K562 (cell line): ENCODE results near the gene NR3C2. TPM values are rescaled to one million over a fixed set of nuclear protein-coding genes. Genes with fewer than 3 reads are reported as not detected.

Experiments
- ATAC-seq: fragments of 200-7000 bp; cut with Tn5 transposase; 3 replicates; pipeline ENCODE4 v1.9.1; 2020; ENCODE audit warnings: moderate library complexity
- BruUV-seq: library from RNA; stranded (reverse); fragments of 400-500 nt; replicated peaks from 2 replicates; lab custom pipeline; 2021; lab: Mats Ljungman, UMichigan
- CTCF ChIA-PET: fragments of 300-600 bp; formaldehyde crosslinking; extraction: SDS; loops from one replicate; lab custom pipeline; 2021; ENCODE audit warnings: low intra/inter-chr PET ratio; lab: Yijun Ruan, JAX
- POLR2A ChIA-PET: fragments of 300-600, 350-650 bp; sonication (Branson Sonifier 250); formaldehyde crosslinking; extraction: SDS; loops from one replicate; lab custom pipeline; 2021; ENCODE audit warnings: antibody characterized with exemption, inconsistent platforms; lab: Yijun Ruan, JAX
- DNase-seq, 4 experiments: peaks; one replicate each; pipeline versions ENCODE4 v3.0.0 to v3.0.0-alpha.2; 2011 to 2018; ENCODE audit warnings: low spot score in 3 of 4, mixed read lengths in 3 of 4; ENCODE audit errors: extremely low read depth in 1 of 4
- FAIRE-seq: peaks from 2 replicates; lab custom pipeline; 2011; peaks lifted over from hg19 to GRCh38; lab: Jason Lieb, UNC
- H2AFZ ChIP-seq: 2 replicates; pipeline ENCODE4 v1.6.0; 2011; ENCODE audit warnings: low read depth, low read length, control low read depth, inconsistent platforms
- H3K27ac ChIP-seq: fragments of 200-600 bp; 3 replicates; pipeline ENCODE4 v1.8.0; 2011; ENCODE audit warnings: low read depth, mild to moderate bottlenecking, control low read depth, inconsistent platforms, low read length, moderate library complexity, mixed read lengths; ENCODE audit errors: extremely low read depth
- H3K27me3 ChIP-seq, 2 experiments: fragments of 300-600 bp in 1 of 2; 2 replicates in 1 of 2; 3 replicates in 1 of 2; pipeline versions ENCODE4 v1.6.0 to v1.8.0; 2011; ENCODE audit warnings: inconsistent platforms in 2 of 2, low read length in 2 of 2, mild to moderate bottlenecking in 1 of 2, mixed read lengths in 1 of 2, moderate library complexity in 1 of 2; ENCODE audit not compliant: control insufficient read depth in 2 of 2, insufficient read depth in 2 of 2
- H3K36me3 ChIP-seq: fragments of 300-600 bp; 3 replicates; pipeline ENCODE4 v1.8.0; 2011; ENCODE audit warnings: mild to moderate bottlenecking, low read length, inconsistent platforms; ENCODE audit not compliant: control insufficient read depth, insufficient read depth
- H3K4me1 ChIP-seq, 2 experiments: fragments of 200-600 bp in 1 of 2; replicated peaks in 1 of 2; 2 replicates in 1 of 2; 3 replicates in 1 of 2; pipeline versions ENCODE4 v1.5.1 to v1.8.0; 2011; ENCODE audit warnings: inconsistent platforms in 2 of 2, low read length in 2 of 2, mild to moderate bottlenecking in 1 of 2, mixed read lengths in 1 of 2, moderate library complexity in 1 of 2; ENCODE audit not compliant: control insufficient read depth in 2 of 2, insufficient read depth in 2 of 2
- H3K4me2 ChIP-seq: 2 replicates; pipeline ENCODE4 v1.6.1; 2011; ENCODE audit warnings: low read length, control low read depth, inconsistent platforms, mixed read lengths; ENCODE audit not compliant: insufficient read depth
- H3K4me3 ChIP-seq: fragments of 200-600 bp; sonication (generic), shearing (Covaris generic); 2 replicates; pipeline ENCODE4 v1.5.1; 2016; ENCODE audit warnings: control low read depth, inconsistent platforms
- H3K79me2 ChIP-seq: fragments of 200-600 bp; 3 replicates; pipeline ENCODE4 v1.8.0; 2011; ENCODE audit warnings: low read length, inconsistent platforms; ENCODE audit not compliant: control insufficient read depth, insufficient read depth
- H3K9ac ChIP-seq, 2 experiments: 2 replicates each; pipeline versions ENCODE4 v1.6.0 to v1.6.1; 2011; ENCODE audit warnings: low read depth in 2 of 2, low read length in 2 of 2, control low read depth in 1 of 2, inconsistent platforms in 1 of 2, mild to moderate bottlenecking in 1 of 2, mixed read lengths in 1 of 2; ENCODE audit not compliant: insufficient read depth in 1 of 2
- H3K9me1 ChIP-seq: one replicate; pipeline ENCODE4 v1.6.0; 2011; ENCODE audit warnings: inconsistent platforms, mild to moderate bottlenecking, low read length, moderate library complexity; ENCODE audit not compliant: control insufficient read depth, insufficient read depth
- H3K9me3 ChIP-seq: replicated peaks from 2 replicates; pipeline ENCODE4 v1.5.1; 2011; ENCODE audit warnings: low read depth, low read length, inconsistent platforms; ENCODE audit not compliant: control insufficient read depth, insufficient read depth
- H4K20me1 ChIP-seq: replicated peaks from 2 replicates; pipeline ENCODE4 v1.6.1; 2011; ENCODE audit warnings: low read length, inconsistent platforms, mixed read lengths; ENCODE audit not compliant: control insufficient read depth, insufficient read depth
- CBX2 ChIP-seq: fragments of 200-600 bp; sonication (generic); IDR thresholded peaks from one replicate; pipeline ENCODE4 v1.6.1; 2012; ENCODE audit warnings: mild to moderate bottlenecking, low read length, inconsistent platforms; ENCODE audit not compliant: insufficient read depth, poor library complexity, severe bottlenecking
- CBX5 ChIP-seq: IDR thresholded peaks from 2 replicates; pipeline ENCODE4 v1.6.1; 2014; ENCODE audit warnings: low read depth, borderline replicate concordance
- FUS ChIP-seq: fragments of 200-400 bp; formaldehyde crosslinking; optimal IDR thresholded peaks from 2 replicates; pipeline ENCODE3; 2017; ENCODE audit warnings: low read depth, low read length
- GTF2F1 ChIP-seq: IDR thresholded peaks from 2 replicates; pipeline ENCODE4 v1.6.1; 2011; ENCODE audit warnings: low read depth, low read length, improper control_type of control experiment
- HNRNPUL1 ChIP-seq: fragments of 200-400 bp; formaldehyde crosslinking; IDR thresholded peaks from 2 replicates; pipeline ENCODE4 v1.6.1; 2017; ENCODE audit warnings: low read length
- KDM5B ChIP-seq: fragments of 200-600 bp; sonication (generic); IDR thresholded peaks from 2 replicates; pipeline ENCODE4 v1.6.1; 2012; ENCODE audit warnings: low read depth, mild to moderate bottlenecking, moderate library complexity, low read length, control low read depth, inconsistent platforms; ENCODE audit not compliant: insufficient replicate concordance
- MCM7 ChIP-seq, 2 experiments: fragments of 450-650 bp; IDR thresholded peaks; 2 replicates each; pipeline ENCODE4 v1.6.1; 2016 to 2018
- MTA2 ChIP-seq: fragments of 450-650 bp; IDR thresholded peaks from 2 replicates; pipeline ENCODE4 v1.6.1; 2016; ENCODE audit warnings: low read depth
- NCOA4 ChIP-seq: fragments of 450-650 bp; IDR thresholded peaks from 2 replicates; pipeline ENCODE4 v1.6.1; 2018; ENCODE audit warnings: mild to moderate bottlenecking; ENCODE audit not compliant: partially characterized antibody
- SMC3 ChIP-seq: conservative IDR thresholded peaks from 2 replicates; pipeline ENCODE4 v1.6.1; 2011; ENCODE audit warnings: low read depth, low read length, improper control_type of control experiment; ENCODE audit not compliant: insufficient read depth
- ZC3H8 ChIP-seq: fragments of 450-650 bp; IDR thresholded peaks from 2 replicates; pipeline ENCODE4 v1.6.1; 2017
- WGBS: fragments of 100-300 bp; shearing (Covaris generic); methylation state at CpG from one replicate; pipeline ENCODE4 v1.1.6; 2016; ENCODE audit warnings: low coverage, mixed read lengths; ENCODE audit not compliant: insufficient coverage; ENCODE audit errors: missing lambda C conversion rate; 5-methylcytosine and 5-hydroxymethylcytosine counted together
- in situ Hi-C: fragments of 300-500 bp; cut with MboI; formaldehyde crosslinking; loops from 4 replicates; pipeline ENCODE4 v1.15.0; 2018; ENCODE audit warnings: inconsistent platforms, mixed read lengths
- intact Hi-C: fragments of 100-400 bp; cut with micrococcal nuclease; formaldehyde crosslinking; loops from 2 replicates; pipeline ENCODE4 v1.14.2; 2022
- polyA plus RNA-seq, 8 experiments: library from polyadenylated mRNA; depleted of rRNA in 4 of 8; stranded (reverse) in 5 of 8; unstranded in 3 of 8; fragments of >200 nt; fragmentation: Nextera tagmentation in 2 of 8; fragmentation: Illumina TruSeq in 1 of 8; extraction: Ambion mirVana in 2 of 8; extraction: Trizol in 1 of 8; gene quantifications; 2 replicates each; pipeline versions ENCODE4 v1.2.1 to v1.2.3, GENCODE V29; 2011 to 2014; ENCODE audit warnings: inconsistent platforms in 1 of 8, missing spikeins in 1 of 8
- total RNA-seq, 7 experiments: library from RNA; depleted of rRNA in 6 of 7; stranded (reverse); fragments of >200 nt in 6 of 7; fragmentation: Illumina TruSeq in 2 of 7; extraction: Trizol in 2 of 7; gene quantifications; 2 replicates each; pipeline versions ENCODE4 v1.2.1 to v1.2.3, GENCODE V29; 2011 to 2021; ENCODE audit warnings: low replicate concordance in 1 of 7
- TF ChIP-seq, protein P1 (sequence below): fragments of 250-450 bp; sonication (Bioruptor Pico); IDR thresholded peaks from 2 replicates; pipeline ENCODE4 v1.5.0; 2020; ENCODE audit warnings: mild to moderate bottlenecking, borderline replicate concordance
- TF ChIP-seq, protein P2 (sequence below): fragments of 250-450 bp; sonication (Bioruptor Pico); IDR thresholded peaks from 2 replicates; pipeline ENCODE4 v1.6.1; 2021; ENCODE audit warnings: mild to moderate bottlenecking

The NR3C2 gene
- total and polyA plus RNA-seq, 9 of the 15 experiments (the other 6 are each of a cell fraction or from before 2014, with no cell fraction given), result 0.01 to 0.28 (median 0.16) TPM; not detected in 2

DNA sequence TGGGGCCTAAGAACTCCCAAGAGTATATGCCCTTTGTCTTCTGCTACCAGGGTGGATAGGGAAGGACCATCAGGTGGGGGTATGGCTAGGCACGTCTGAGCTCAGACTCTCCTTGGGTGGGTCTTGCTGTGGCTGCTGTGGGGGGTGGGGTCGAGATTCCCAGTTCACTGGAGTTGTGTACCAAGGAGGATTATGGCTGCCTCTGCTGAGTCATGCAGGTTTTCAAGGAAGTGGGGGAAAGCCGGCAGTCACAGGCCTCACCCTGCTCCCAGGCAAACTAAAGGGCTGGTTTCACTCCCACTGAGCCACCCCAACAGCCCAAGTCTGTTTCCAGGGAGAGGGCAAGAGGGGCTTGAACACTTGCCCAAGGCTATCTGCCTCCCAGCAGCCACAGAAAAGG lies 249.7 kb downstream of the NR3C2 start:
- H3K36me3 ChIP-seq, result no peaks in the 10 kb centered on the region
- 0% methylated on average over 3 of the region's 3 CpGs for WGBS
- DNase-seq (no peak), ATAC-seq (no peak), FAIRE-seq (no peak)
- no peak overlapping the region for H3K9ac ChIP-seq
- no peak overlapping the region for H2AFZ ChIP-seq
- no peaks in the 10 kb centered on the region for H3K9me1 ChIP-seq
- no peaks in the 10 kb centered on the region for H4K20me1 ChIP-seq
- no peaks in the 10 kb centered on the region for H3K4me1 ChIP-seq
- in situ Hi-C loops (no loop called here), intact Hi-C loops (no loop called here)
- H3K27me3 ChIP-seq, result no peaks in the 10 kb centered on the region
- H3K27ac ChIP-seq, result no peak overlapping the region
- BruUV-seq, result no TSS peak
- no peaks in the 10 kb centered on the region for H3K79me2 ChIP-seq
- CTCF ChIA-PET, result no interaction called here
- no peak overlapping the region for H3K4me3 ChIP-seq
- no peak overlapping the region for H3K4me2 ChIP-seq
- POLR2A ChIA-PET, result no interaction called here
- H3K9me3 ChIP-seq, result no peaks in the 10 kb centered on the region
- TF ChIP-seq SMC3, result no peak
- TF ChIP-seq, protein P1, sequence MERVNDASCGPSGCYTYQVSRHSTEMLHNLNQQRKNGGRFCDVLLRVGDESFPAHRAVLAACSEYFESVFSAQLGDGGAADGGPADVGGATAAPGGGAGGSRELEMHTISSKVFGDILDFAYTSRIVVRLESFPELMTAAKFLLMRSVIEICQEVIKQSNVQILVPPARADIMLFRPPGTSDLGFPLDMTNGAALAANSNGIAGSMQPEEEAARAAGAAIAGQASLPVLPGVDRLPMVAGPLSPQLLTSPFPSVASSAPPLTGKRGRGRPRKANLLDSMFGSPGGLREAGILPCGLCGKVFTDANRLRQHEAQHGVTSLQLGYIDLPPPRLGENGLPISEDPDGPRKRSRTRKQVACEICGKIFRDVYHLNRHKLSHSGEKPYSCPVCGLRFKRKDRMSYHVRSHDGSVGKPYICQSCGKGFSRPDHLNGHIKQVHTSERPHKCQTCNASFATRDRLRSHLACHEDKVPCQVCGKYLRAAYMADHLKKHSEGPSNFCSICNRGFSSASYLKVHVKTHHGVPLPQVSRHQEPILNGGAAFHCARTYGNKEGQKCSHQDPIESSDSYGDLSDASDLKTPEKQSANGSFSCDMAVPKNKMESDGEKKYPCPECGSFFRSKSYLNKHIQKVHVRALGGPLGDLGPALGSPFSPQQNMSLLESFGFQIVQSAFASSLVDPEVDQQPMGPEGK (CRISPR knock-in tag), result no peak
- no peak for TF ChIP-seq NCOA4
- no peak for TF ChIP-seq CBX5
- TF ChIP-seq HNRNPUL1, result no peak
- TF ChIP-seq CBX2, result no peak
- no peak for TF ChIP-seq FUS
- TF ChIP-seq KDM5B, result no peak
- no peak for TF ChIP-seq GTF2F1
- TF ChIP-seq ZC3H8, result no peak
- no peak for TF ChIP-seq MCM7 (IDR thresholded peaks at IDR 0.05)
- TF ChIP-seq, protein P2, sequence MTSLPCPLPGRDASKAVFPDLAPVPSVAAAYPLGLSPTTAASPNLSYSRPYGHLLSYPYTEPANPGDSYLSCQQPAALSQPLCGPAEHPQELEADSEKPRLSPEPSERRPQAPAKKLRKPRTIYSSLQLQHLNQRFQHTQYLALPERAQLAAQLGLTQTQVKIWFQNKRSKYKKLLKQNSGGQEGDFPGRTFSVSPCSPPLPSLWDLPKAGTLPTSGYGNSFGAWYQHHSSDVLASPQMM (CRISPR knock-in tag), result no peak
- no peak for TF ChIP-seq MTA2
